Measurements from ENCODE around the gene ADM2.

ADM2 gene

DNA sequence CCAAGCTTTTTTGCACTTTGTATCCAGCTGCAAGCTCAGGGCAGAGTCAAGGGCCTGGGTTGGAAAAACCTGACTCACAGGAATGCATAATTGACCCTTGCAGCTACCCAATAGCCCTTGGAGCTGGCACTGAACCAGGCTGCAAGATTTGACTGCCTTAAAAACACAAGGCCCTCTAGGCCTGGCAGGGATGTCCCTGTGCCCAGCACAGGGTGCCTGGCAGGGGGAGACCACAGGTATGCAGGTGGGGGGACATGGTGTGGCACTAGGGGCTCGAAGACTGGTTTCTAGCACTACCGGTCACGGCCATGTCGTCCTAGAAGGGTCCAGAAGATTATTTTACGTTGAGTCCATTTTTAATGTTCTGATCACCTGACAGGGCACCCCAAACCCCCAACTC, 36.7 kb upstream of the ADM2 start:
- H3K27ac ChIP-seq, result no peak overlapping the region
- in situ Hi-C loops (cut with HindIII; ENCODE audit: low pct_ligation_motif_present, low sequenced_read_pairs), result no loop called here

DNA sequence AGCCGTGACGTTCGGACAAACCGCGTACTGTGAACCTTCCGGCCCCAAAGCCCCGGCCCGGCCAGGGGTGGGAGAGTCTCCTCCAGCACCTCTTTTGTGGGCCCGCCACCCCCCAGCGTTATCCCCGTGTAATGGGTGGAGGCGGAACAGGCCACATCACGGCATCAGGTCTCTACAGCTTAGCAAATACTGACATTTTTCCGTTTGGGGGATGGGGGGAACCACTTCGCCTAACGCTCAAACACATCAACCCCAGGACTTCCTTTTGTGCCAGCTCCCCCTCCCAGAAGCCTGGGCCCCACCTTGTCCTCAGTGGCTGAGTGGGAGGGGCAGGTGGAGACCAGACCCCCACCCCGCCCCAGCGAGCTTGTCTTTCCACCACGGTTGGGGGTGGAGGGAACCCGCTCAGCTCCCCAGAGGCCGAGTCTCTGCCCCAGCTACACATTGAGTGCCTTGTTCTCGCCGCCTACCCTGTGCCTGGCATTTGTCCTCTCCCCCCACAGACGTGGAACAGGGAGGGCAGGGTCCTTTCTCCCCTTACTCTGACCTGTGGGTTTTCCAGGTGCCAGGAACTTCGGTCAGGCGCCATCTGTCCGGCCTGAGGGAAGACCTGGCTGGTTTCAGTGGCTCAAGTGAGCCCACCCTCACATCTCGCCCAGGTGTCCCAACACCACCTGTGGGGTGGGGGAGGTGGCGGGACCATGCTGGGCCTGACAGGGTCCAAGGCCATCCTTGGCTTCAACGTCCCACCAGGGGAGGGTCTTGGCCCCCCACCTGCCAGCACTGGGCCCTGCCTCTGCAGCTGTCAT, 36.1 kb upstream of the ADM2 start:
- in situ Hi-C loops (cut with HindIII; ENCODE audit: low pct_ligation_motif_present, low sequenced_read_pairs), result no loop called here
- H3K27me3 ChIP-seq (replicated peaks), result no peaks in the 10 kb centered on the region
- H3K4me3 ChIP-seq (ENCODE audit: low read depth, low read length), result no peak overlapping the region
- H3K27ac ChIP-seq, result no peak overlapping the region
- H3K36me3 ChIP-seq (replicated peaks), result peaks cover 51% of the 10 kb centered on the region
- TF ChIP-seq, protein P1, sequence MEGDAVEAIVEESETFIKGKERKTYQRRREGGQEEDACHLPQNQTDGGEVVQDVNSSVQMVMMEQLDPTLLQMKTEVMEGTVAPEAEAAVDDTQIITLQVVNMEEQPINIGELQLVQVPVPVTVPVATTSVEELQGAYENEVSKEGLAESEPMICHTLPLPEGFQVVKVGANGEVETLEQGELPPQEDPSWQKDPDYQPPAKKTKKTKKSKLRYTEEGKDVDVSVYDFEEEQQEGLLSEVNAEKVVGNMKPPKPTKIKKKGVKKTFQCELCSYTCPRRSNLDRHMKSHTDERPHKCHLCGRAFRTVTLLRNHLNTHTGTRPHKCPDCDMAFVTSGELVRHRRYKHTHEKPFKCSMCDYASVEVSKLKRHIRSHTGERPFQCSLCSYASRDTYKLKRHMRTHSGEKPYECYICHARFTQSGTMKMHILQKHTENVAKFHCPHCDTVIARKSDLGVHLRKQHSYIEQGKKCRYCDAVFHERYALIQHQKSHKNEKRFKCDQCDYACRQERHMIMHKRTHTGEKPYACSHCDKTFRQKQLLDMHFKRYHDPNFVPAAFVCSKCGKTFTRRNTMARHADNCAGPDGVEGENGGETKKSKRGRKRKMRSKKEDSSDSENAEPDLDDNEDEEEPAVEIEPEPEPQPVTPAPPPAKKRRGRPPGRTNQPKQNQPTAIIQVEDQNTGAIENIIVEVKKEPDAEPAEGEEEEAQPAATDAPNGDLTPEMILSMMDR (IDR thresholded peaks at IDR 0.05; ENCODE audit: low read depth, low read length, missing control alignments), result no peak
- DNase-seq, result no peak

More for the DNA sequence above, 36.7 kb upstream of the ADM2 start:
- H3K27me3 ChIP-seq (replicated peaks), result no peaks in the 10 kb centered on the region
- H3K36me3 ChIP-seq (replicated peaks), result peaks cover 49% of the 10 kb centered on the region
- TF ChIP-seq, protein P1 (IDR thresholded peaks at IDR 0.05; ENCODE audit: low read depth, low read length, missing control alignments), result no peak
- H3K4me3 ChIP-seq (ENCODE audit: low read depth, low read length), result no peak overlapping the region
- DNase-seq, result peak; percentile 52

DNA sequence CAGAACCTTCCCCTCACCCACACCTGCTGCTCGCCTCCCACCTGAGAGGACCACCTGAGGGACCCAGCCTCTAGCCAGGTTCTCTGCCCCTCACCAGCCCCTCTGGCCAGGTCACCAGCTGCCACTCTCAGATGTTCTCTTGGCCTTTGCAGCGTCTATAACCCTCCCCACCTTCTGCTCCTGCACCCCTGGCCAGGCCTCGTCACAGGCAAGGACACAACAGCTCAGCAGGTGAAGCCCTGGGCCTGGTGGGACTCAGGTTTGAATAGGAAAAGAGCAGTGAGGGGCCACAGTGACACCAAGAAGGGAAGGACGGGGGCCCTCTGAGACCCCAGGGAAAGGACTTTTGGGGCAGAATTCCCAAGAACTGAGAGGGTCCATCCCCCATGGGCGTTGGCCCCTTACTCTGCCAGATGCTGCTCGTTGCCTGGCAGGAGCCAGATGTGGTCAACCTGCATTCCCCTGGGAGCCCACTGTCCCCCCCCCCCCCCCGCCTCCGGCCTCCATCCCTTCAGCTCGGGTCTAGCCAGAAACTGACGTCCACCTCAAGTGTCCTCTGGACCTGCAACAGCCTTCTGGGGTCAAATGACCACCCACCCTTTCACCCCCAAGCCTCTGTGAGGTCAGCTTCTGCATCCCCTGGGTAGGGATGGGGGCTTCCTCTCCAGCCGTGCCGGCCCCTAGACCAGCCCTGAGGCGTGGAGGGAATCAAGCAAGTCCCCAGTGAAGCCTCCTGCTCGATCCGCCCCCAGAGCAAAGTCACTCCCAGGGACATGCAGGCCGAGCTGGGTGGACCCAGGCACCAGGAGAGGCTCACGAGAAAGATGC, 35.2 kb upstream of the ADM2 start:
- TF ChIP-seq, protein P1 (IDR thresholded peaks at IDR 0.05; ENCODE audit: low read depth, low read length, missing control alignments), result no peak
- Histone ChIP-seq H3K27me3 (replicated peaks) (no peaks in the 10 kb centered on the region), H3K36me3 (replicated peaks) (peaks cover 46% of the 10 kb centered on the region), H3K27ac (no peak overlapping the region), H3K4me3 (ENCODE audit: low read depth, low read length) (no peak overlapping the region)
- in situ Hi-C loops (cut with HindIII; ENCODE audit: low pct_ligation_motif_present, low sequenced_read_pairs), result no loop called here
- DNase-seq, result no peak

DNA sequence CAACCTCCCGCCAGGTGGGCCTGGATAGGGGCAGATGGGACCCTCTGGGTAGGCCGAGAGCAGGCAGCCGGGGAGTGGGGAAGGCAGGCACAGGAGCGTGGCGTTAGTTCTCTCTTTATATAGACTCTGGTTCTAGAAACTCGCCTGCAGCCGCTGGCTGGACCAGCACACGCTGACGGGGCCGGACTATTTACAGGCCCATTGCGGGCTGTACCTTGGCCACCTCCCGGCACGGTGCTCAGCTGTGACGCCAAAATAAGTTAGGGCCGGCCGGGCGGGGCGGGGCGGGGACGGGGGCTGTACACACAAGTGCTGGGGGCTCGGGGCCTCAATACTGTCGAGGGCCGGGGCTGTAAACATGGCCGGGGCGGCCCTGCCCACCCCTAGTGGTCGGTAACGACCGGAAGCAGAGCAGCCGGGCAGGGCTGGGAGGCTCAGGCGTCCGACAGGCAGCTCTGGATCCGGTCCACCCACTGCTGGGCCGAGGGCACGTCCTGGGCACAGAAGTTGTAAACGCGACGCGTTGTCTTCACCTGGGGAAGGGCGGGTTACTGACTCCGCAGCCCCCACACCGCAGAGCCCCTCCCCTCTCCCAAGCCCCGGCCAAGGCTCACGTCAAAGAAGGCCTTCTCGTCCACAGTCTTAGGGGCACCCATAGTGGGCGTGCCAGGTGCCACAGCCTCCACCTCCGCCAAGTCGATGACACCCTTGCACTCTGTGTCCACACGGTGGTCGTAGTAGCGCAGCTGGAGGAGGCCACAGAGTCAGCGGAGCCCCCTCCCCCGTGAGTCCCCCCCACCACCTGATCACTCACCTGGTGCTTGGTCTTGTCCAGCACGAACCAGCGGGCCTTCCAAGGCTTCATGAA, 34.4 kb upstream of the ADM2 start:
- peaks cover 43% of the 10 kb centered on the region for H3K36me3 ChIP-seq (replicated peaks)
- TF ChIP-seq, protein P1 (IDR thresholded peaks at IDR 0.05; ENCODE audit: low read depth, low read length, missing control alignments), result no peak
- no peak for DNase-seq
- in situ Hi-C loops (cut with HindIII; ENCODE audit: low pct_ligation_motif_present, low sequenced_read_pairs), result no loop called here
- no peak overlapping the region for H3K27ac ChIP-seq
- no peak overlapping the region for H3K4me3 ChIP-seq (ENCODE audit: low read depth, low read length)
- no peaks in the 10 kb centered on the region for H3K27me3 ChIP-seq (replicated peaks)

DNA sequence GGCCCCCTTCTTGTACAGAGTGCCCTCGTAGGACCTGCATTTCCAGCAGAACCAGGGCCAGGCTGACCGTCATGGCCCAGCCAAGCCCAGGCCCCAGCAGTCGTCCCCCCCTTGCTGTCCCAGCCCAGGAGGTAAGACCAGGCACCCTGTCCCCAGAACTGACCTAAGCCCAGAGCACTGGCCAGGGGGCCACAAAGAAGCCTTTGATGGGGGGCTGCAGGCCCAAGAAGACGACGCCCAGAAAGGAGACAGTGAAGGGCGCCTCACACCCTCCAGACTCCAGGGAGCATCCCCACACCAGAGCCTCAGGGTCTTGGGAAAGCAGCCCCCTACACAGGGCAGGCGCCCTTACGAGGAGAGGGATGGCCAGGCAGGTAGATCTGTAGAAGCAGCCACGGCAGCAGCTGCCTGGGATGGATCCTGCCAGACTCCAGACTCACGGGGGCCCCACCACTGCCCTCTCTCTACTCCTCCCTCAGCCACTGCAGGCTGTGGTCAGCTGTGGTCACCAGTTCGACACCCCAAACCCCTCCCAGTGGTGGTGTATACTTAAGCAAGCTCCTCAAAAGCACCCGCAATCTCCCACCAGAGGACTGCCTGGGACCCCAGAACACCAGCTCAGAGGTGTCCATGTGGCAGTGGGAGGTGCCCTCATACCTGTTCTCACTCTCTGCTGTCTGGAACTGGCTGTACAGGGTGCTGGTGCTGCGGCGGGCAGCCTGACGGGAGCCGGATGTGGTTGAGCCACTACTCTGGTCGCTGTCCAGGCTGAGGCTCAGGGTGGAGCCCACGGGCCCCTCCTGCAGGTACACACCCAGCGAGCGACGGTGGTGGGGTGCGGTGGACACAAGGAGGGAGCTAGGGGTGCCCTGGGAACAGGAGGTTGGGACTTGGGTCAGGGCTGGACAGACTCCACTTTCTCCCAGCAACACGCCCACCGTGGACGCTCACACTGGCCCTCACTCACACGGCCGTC, 33.5 kb upstream of the ADM2 start:
- in situ Hi-C loops (cut with HindIII; ENCODE audit: low pct_ligation_motif_present, low sequenced_read_pairs), result no loop called here
- DNase-seq, result no peak
- no peak overlapping the region for H3K4me3 ChIP-seq (ENCODE audit: low read depth, low read length)
- H3K27ac ChIP-seq, result no peak overlapping the region
- peaks cover 43% of the 10 kb centered on the region for H3K36me3 ChIP-seq (replicated peaks)
- TF ChIP-seq, protein P1 (IDR thresholded peaks at IDR 0.05; ENCODE audit: low read depth, low read length, missing control alignments), result no peak
- no peaks in the 10 kb centered on the region for H3K27me3 ChIP-seq (replicated peaks)

Measured in brain microvascular endothelial cell (primary cell).